Loucy (cell line): ENCODE measurements around the gene SORT1.

Experiments
- H2AFZ ChIP-seq: fragments of 200-600 bp; sonication (generic); 2 replicates; pipeline ENCODE4 v1.6.0; 2016; ENCODE audit warnings: antibody characterized with exemption, mild to moderate bottlenecking, low read length, moderate library complexity
- H3F3A ChIP-seq: fragments of 200-600 bp; 2 replicates; pipeline ENCODE4 v1.6.0; 2016; ENCODE audit warnings: antibody characterized with exemption, low read depth, mild to moderate bottlenecking
- H3K27me3 ChIP-seq: fragments of 200-600 bp; sonication (generic); 2 replicates; pipeline ENCODE4 v1.6.1; 2014; ENCODE audit warnings: low read length, mild to moderate bottlenecking; ENCODE audit not compliant: insufficient read depth, poor library complexity, severe bottlenecking
- H3K36me3 ChIP-seq: fragments of 200-600 bp; sonication (generic); 2 replicates; pipeline ENCODE4 v1.6.1; 2016; ENCODE audit warnings: low read length; ENCODE audit not compliant: insufficient read depth
- H3K4me1 ChIP-seq: fragments of 200-600 bp; sonication (generic); 2 replicates; pipeline ENCODE4 v1.5.1; 2014; ENCODE audit warnings: low read length, mild to moderate bottlenecking; ENCODE audit not compliant: insufficient read depth, poor library complexity, severe bottlenecking
- H3K4me2 ChIP-seq: fragments of 200-600 bp; sonication (generic); 2 replicates; pipeline ENCODE4 v1.6.0; 2014; ENCODE audit warnings: antibody characterized with exemption, low read length, low read depth, mild to moderate bottlenecking; ENCODE audit not compliant: poor library complexity, severe bottlenecking
- H3K4me3 ChIP-seq: fragments of 200-600 bp; sonication (generic); 2 replicates; pipeline ENCODE4 v1.5.1; 2014; ENCODE audit warnings: low read length, mild to moderate bottlenecking, mixed read lengths; ENCODE audit not compliant: poor library complexity, severe bottlenecking
- H3K79me2 ChIP-seq: fragments of 200-600 bp; sonication (generic); 2 replicates; pipeline ENCODE4 v1.6.1; 2014; ENCODE audit warnings: low read length; ENCODE audit not compliant: insufficient read depth
- H3K9ac ChIP-seq: fragments of 200-600 bp; sonication (generic); 2 replicates; pipeline ENCODE4 v1.6.0; 2014; ENCODE audit warnings: mild to moderate bottlenecking, low read depth, low read length, moderate library complexity; ENCODE audit not compliant: poor library complexity, severe bottlenecking
- H3K9me2 ChIP-seq: fragments of 200-600 bp; sonication (generic); replicated peaks from 2 replicates; pipeline ENCODE4 v1.6.1; 2016; ENCODE audit warnings: low read depth, low read length, mixed read lengths
- H3K9me3 ChIP-seq: fragments of 200-600 bp; sonication (generic); 2 replicates; pipeline ENCODE4 v1.6.1; 2014; ENCODE audit warnings: mild to moderate bottlenecking, antibody characterized with exemption, low read length, low read depth; ENCODE audit not compliant: insufficient read depth
- H4K20me1 ChIP-seq: fragments of 200-600 bp; sonication (generic); 2 replicates; pipeline ENCODE4 v1.6.0; 2014; ENCODE audit warnings: antibody characterized with exemption, low read length, mild to moderate bottlenecking; ENCODE audit not compliant: insufficient read depth, poor library complexity, severe bottlenecking
- EZH2phosphoT487 ChIP-seq: fragments of 200-600 bp; IDR thresholded peaks from 2 replicates; pipeline ENCODE4 v1.6.1; 2018; ENCODE audit warnings: antibody characterized with exemption, mild to moderate bottlenecking, moderate library complexity, borderline replicate concordance
- TF ChIP-seq, protein P1 (sequence below): fragments of 200-600 bp; sonication (generic); conservative IDR thresholded peaks from 2 replicates; pipeline ENCODE4 v1.5.1; 2014; ENCODE audit warnings: mild to moderate bottlenecking, antibody characterized with exemption, low read length

The SORT1 gene

DNA sequence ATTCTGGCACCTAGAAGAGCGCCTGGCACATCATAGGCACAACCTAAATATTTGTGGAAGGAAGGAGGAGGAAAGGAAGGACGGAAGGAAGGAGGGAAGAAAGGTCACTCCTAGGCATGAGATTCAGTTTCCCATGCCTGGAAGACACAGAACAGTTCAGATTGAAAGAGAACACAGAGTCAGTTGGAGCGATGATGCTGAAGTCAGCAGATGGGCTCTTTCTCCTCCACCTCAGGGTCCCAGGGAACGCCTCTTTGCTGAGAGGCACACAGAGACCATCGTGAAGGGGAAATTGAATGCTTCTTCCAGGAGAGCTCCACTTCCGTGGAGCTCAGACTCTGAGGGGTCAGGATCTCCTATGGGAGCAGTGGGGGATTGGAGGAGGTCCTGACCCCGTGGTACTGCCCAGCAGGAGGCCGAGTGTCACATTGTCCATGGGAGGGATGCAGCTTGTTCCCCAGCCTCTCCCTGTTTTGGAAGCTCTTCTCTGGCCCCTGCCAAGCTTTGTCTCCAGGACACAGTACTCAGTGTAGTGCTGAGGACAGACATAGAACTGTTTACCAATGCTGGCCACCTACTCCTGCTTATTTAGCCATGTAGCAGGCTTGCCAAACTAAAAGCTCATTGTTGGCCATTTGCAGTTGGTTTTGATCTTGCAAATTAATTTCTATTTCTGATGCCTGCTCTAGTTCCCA, 93.3 kb downstream of the SORT1 start:
- no peaks in the 10 kb centered on the region for H3K36me3 ChIP-seq
- no peak for TF ChIP-seq EZH2phosphoT487
- TF ChIP-seq, protein P1, sequence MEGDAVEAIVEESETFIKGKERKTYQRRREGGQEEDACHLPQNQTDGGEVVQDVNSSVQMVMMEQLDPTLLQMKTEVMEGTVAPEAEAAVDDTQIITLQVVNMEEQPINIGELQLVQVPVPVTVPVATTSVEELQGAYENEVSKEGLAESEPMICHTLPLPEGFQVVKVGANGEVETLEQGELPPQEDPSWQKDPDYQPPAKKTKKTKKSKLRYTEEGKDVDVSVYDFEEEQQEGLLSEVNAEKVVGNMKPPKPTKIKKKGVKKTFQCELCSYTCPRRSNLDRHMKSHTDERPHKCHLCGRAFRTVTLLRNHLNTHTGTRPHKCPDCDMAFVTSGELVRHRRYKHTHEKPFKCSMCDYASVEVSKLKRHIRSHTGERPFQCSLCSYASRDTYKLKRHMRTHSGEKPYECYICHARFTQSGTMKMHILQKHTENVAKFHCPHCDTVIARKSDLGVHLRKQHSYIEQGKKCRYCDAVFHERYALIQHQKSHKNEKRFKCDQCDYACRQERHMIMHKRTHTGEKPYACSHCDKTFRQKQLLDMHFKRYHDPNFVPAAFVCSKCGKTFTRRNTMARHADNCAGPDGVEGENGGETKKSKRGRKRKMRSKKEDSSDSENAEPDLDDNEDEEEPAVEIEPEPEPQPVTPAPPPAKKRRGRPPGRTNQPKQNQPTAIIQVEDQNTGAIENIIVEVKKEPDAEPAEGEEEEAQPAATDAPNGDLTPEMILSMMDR, result no peak
- no peaks in the 10 kb centered on the region for H3F3A ChIP-seq
- no peaks in the 10 kb centered on the region for H4K20me1 ChIP-seq
- no peak overlapping the region for H2AFZ ChIP-seq
- no peaks in the 10 kb centered on the region for H3K4me1 ChIP-seq
- no peaks in the 10 kb centered on the region for H3K9me2 ChIP-seq
- H3K4me2 ChIP-seq, result no peak overlapping the region
- no peak overlapping the region for H3K9ac ChIP-seq
- no peaks in the 10 kb centered on the region for H3K9me3 ChIP-seq
- H3K79me2 ChIP-seq, result no peaks in the 10 kb centered on the region
- H3K27me3 ChIP-seq, result no peaks in the 10 kb centered on the region
- no peak overlapping the region for H3K4me3 ChIP-seq

DNA sequence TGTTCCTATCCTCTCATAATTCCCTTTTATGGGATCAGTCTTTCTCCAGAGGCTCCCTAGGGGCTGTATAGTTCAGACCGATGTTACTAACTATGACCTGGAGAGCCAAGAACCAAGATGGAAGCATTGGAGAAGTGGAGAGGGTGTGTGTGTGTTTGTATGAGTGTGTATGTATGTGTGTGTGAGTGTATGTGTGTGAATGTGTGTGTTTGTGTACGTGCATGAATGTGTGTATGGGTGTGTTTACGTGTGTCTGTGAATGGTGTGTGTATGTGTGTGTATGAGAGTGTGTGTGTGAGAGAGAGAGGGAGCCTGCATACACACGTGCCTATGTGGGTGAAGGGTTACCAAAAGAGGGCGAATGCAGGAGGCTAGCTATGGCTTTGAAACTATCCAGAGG, 95.8 kb downstream of the SORT1 start:
- Histone ChIP-seq H4K20me1 (no peaks in the 10 kb centered on the region), H3K9me3 (no peaks in the 10 kb centered on the region)

DNA sequence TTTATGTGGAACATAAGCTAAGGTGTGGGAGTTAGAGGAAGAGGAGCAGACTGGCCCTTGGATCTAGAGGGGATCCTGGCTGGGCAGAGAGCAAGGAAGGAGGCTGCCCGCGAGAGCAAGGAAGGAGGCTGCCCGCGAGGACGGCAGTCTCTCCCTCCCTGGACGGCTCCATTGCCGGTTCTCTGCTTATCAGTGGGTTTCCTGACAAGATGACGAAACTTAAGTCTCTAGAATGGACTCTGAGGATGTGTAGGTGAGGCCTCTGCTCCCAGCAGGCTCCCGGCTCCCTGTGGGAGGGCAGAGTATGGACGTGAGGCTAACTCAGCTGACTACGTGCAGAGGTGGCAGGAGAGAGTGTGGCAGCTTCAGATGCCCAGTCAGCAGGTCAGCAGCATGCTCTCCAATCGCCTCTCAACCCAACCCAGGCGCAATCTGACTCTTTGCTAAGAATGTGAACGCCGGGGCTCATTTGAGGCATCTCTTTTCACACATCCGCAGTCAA, 97.0 kb downstream of the SORT1 start:
- H4K20me1 ChIP-seq, result no peaks in the 10 kb centered on the region
- H2AFZ ChIP-seq, result no peak overlapping the region

More for the DNA sequence above, 95.8 kb downstream of the SORT1 start:
- no peak overlapping the region for H3K9ac ChIP-seq
- H3F3A ChIP-seq, result no peaks in the 10 kb centered on the region
- no peak overlapping the region for H3K4me3 ChIP-seq
- no peaks in the 10 kb centered on the region for H3K27me3 ChIP-seq
- TF ChIP-seq, protein P1, result no peak
- no peak for TF ChIP-seq EZH2phosphoT487
- no peaks in the 10 kb centered on the region for H3K4me1 ChIP-seq
- H2AFZ ChIP-seq, result no peak overlapping the region
- H3K9me2 ChIP-seq, result no peaks in the 10 kb centered on the region
- H3K79me2 ChIP-seq, result no peaks in the 10 kb centered on the region
- H3K36me3 ChIP-seq, result no peaks in the 10 kb centered on the region
- no peak overlapping the region for H3K4me2 ChIP-seq

More for the DNA sequence above, 97.0 kb downstream of the SORT1 start:
- H3K9me2 ChIP-seq, result no peaks in the 10 kb centered on the region
- H3K4me3 ChIP-seq, result no peak overlapping the region
- H3F3A ChIP-seq, result no peaks in the 10 kb centered on the region
- no peaks in the 10 kb centered on the region for H3K9me3 ChIP-seq
- no peak overlapping the region for H3K9ac ChIP-seq
- H3K27me3 ChIP-seq, result no peaks in the 10 kb centered on the region
- H3K36me3 ChIP-seq, result no peaks in the 10 kb centered on the region
- no peaks in the 10 kb centered on the region for H3K79me2 ChIP-seq
- no peak overlapping the region for H3K4me2 ChIP-seq
- TF ChIP-seq EZH2phosphoT487, result no peak
- TF ChIP-seq, protein P1, result no peak
- no peaks in the 10 kb centered on the region for H3K4me1 ChIP-seq
